Retina (tissue), 1 donor: ENCODE results near the gene SLC25A29.
"Not testable (repeated sequence)": the region's sequence is repeated elsewhere in the genome, so short reads cannot be mapped to it uniquely, and the experiment has no call there.

Experiments
- DNase-seq: peaks from one replicate; pipeline ENCODE4 v3.0.0-alpha.2; 2016

SLC25A29 gene

GRCh38 chr14:100309028-100309737 lies 2.9 kb upstream of the SLC25A29 start:
- DNase-seq, result no peak

GRCh38 chr14:100308427-100308792 lies 2.2 kb upstream of the SLC25A29 start:
- DNase-seq, result not testable (repeated sequence)

DNA sequence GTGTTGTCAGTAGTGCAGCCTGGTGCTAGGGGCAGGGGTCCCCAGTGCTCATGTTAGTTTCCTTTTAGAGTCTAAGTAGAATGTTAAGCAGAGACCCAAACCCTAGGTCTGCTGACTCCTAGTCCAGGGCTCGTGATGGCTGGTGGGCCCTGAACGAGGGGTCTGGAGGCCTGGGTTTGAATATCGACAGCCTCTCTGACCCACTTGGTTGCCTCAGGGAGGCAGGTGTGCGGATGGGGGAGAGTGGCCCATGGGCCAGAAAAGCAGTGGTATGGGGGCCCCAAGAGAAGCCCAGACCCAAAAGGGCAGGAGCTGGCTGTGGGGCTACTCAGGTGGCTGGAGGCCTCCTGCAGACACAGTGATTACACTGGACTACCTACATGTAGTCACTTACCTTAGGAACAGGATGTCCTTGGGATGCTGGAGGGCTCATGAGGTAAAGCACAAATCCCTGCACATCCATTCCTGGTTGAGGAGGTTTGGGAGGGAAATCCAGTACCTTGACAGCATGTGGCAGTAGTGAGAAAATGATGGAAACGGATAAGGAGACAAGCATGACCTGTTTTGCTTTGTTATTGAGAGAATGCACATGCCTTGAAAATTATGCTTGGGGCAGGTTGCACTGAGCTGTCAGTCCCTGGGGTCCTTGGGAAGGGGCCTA lies 1.7 kb upstream of the SLC25A29 start:
- no peak for DNase-seq

DNA sequence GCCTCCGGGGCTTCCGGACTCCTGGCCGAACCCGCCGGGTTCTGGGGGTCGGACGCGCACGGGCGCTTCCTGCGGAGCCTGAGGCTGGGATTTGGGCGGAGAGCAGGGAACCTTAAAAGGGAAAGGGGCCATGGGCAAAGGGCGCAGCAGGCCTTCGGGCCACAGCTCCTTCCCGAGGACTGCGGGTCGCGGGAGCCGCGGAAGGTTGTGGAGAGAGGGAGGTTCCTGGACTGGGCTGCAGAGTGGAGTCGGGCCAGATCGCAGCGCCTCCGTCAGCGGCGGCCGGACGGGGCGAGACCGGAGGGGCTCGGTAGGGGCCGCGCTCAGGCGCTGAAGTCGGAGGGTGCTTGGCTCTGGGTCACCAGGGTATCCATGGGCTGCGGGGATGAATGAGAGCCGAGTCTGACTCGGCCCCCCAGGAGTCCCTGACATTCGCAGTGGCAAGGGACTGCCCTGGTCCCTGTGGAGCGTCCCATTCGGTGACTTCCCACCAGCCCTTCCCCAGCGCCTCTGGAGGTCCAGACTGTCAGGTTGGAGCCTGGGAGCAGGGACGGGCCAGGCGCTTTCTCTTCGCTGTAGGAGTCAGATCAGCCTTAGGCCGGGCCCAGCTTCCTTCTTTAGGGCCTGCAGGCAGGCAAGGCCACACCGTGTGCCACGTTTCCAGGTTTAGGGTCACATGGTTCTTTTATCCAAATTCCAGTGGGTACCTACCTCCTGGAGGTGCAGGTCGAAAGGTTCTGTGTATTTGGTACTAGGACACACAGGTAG lies 938 bp upstream of the SLC25A29 start:
- DNase-seq, result peak; percentile 91

DNA sequence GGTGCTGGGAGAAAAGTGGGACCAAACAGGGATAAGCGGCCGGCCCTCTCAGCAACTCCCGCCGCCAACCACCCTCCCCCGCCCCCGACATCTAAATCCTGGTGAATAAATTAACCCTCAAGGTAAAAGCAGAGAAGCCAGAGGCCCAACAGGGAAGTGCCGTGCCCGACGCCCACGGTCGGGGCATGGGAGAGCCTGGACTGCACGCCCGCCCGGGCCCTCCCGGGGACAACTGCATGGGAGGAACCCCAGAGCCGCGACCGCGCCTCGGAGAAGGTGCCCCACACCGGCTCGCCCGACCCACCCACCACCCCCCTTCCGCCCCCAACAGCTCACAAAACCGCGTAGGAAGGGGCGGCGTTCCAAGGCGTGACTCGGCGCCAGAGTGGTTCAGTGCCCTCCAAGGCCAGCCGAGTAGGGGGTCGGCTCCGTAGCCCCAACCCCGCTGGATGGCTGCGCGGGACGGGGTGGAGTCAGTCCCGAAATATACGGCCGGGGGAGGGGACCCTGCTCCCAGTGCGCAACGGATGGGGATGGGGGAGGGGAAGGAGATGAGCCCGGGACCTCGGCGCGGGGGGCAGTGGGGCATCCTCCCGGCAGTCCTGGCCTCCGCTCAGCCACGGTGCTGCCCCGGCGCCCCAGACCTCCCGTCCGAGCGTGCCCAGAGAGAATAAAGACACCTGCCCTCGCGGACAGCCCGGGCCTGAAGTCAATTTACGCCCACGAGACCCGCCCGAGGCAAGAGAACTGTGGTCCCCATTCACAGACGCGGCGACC lies 732 bp downstream of the SLC25A29 start:
- peak; percentile 55 for DNase-seq

DNA sequence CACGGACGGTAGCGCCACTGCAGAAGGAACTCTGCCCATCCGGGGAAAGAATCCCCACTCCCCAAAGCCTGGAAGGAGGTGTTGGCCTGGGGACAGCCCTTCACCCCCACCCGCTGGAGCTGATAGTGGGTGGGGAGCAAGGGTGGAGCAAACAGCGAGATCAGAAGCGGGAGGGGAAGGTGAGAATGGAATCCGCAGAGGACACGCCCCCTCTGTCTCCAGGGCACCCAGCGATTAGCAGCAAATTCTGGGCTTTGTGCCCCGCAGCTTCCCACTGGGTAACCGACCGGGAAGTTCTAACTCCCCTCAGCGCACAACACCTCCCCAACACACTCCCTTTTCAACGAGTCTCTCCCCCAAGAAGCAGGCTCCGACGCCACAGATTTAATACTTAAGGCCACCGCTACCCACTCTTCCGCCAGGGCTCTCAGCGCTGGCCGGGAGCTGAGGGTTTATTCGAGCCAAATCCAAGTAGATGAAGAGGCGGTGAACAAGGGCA lies 1.4 kb downstream of the SLC25A29 start:
- peak; percentile 56 for DNase-seq

- no peak for DNase-seq
These were observed 2.3 kb downstream of the SLC25A29 start for GRCh38 chr14:100303925-100304324.

- no peak for DNase-seq
These were observed 3.1 kb downstream of the SLC25A29 start for GRCh38 chr14:100303179-100303578.

DNA sequence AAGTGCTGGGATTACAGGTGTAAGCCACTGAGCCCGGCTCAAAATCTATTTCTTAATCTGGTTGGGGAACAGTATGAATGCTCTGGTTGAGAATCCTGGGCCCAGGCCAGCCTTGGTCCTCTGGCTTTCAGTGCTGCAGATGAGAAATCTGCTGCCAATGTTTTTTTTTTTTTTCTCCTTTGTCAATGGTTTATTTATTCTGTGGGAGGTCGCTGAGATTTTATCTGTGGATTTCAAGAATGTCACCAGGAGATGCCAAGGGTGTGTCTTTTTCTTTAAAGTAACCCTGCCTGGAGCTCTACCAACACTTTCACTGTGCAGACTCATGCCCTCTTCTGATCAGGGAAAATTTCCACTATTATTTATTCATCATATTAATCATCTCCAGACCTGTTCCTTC lies 3.6 kb downstream of the SLC25A29 start:
- DNase-seq, result no peak

GRCh38 chr14:100299238-100299560 lies 7.0 kb downstream of the SLC25A29 start:
- no peak for DNase-seq

- no peak for DNase-seq
These were observed 7.5 kb downstream of the SLC25A29 start for GRCh38 chr14:100298551-100299237.

DNA sequence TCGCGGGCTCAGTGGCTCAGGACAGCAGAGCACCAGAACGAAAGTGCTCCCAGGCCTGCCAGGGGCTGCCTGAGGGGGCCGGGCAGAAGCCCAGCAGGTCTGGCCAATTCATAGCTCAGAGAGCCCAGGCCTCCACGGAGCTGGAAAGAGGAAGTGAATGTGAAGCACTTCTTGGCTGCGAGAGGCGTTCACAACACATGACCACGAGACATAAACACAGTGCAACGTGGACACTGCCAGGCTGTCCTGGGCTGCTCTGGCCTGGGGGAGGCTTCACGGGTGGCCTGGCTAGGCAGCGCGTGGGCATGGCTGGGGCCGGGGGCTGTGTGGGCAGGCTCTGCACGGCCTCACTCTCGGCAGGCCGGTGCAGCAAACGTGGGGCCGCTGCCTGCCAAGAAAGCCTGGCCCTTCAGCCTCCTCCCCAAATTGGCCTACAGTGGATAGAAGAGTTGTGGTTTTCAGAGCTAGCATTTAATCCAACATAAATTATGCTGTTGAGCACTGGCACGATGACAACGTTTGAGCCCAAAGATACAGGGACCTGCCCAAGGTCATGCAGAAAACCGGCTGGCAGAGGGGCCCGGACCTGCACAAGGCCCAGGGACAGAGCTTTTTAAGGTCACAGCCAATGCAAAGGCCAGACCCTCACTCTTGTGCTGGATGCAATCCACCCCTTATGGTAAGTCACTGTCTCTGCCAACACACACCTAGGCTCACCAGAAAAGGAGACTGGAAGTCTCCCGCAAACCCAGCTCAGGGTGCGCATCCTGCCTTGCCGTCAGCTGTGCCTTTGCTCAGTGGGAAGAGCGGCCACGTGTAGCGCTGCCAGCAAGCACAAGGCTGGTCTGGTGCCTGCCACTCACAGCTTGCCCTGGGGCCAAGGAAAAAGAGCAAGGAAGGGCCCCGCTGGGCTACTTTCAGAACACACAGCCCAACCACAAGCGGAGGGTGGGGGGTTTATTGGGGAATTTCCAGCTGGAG lies 8.6 kb downstream of the SLC25A29 start:
- DNase-seq, result no peak

DNA sequence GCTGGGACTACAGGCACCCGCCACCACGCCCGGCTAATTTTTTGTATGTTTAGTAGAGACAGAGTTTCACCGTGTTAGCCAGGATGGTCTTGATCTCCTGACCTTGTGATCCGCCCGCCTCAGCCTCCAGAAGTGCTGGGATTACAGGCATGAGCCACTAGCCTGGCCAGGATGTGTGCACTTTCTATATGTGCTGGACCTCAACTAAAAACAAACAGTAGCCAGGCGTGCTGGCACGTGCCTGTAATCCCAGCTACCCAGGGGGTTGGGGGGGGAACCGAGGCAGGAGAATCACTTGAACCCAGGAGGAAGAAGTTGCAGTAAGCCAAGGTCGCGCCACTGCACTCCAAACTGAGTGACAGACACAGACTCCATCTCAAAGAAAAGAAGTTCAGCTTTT lies 9.5 kb downstream of the SLC25A29 start:
- DNase-seq, result not testable (repeated sequence)

DNA sequence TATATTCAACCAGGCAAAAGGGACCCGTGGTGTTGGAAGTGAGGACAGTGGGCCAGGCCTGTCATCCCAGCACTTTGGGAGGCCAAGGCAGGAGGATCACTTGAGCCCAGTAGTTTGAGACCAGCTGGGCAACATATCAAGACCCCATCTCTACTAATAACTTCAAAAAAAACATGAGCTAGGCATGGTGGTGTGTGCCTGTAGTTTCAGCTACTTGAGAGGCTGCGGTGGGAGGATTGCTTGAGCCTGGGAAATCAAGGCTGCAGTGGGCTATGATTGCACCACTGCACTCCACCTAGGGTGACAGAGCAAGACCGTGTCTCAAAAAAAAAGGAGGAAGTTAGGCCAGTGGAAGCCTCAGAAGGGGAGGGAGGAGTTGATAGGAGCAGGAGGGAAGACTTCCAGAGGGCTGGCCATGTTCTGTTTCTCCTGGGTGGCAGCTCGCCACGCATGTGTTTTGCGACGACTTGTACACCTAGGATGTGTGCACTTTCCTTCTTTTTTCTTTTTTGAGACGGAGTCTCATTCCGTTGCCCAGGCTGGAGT lies 10.1 kb downstream of the SLC25A29 start:
- DNase-seq, result no peak

DNA sequence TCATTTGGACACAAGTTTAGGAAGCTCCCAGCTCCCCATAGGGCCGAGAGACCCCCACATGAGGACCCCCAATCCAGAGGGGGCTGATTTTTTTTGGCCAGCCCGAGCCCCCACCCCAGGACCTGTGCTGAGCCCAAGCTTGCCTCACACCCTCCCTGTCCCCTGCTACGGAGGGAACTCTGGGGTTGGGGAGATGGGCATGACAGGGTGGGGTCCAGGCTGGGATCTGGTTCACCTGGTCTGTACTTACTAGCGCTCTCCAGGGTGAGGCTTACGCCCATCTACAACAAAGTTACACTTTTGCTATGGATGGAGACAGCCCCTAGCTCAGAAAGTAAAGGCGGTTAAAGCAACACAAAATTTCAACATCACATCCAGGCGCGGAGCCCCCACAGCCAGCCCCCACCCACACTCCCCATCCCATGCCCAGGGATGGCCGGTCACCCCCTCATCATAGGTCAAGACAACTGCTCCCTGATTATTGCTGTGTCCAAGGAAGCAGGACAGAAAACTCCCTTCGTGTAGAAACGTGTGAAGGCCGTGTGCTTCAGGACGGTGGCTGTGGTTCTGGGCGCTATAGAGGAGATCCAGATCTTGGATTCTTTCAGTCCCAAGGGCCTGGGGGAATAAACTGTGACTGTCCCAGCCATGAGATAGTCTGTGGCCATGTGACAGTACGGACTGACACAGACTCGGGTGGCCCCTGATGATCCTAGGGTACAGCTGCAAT lies 10.7 kb downstream of the SLC25A29 start:
- DNase-seq, result no peak

- no peak for DNase-seq
These were observed 11.3 kb downstream of the SLC25A29 start for GRCh38 chr14:100294963-100295330.

DNA sequence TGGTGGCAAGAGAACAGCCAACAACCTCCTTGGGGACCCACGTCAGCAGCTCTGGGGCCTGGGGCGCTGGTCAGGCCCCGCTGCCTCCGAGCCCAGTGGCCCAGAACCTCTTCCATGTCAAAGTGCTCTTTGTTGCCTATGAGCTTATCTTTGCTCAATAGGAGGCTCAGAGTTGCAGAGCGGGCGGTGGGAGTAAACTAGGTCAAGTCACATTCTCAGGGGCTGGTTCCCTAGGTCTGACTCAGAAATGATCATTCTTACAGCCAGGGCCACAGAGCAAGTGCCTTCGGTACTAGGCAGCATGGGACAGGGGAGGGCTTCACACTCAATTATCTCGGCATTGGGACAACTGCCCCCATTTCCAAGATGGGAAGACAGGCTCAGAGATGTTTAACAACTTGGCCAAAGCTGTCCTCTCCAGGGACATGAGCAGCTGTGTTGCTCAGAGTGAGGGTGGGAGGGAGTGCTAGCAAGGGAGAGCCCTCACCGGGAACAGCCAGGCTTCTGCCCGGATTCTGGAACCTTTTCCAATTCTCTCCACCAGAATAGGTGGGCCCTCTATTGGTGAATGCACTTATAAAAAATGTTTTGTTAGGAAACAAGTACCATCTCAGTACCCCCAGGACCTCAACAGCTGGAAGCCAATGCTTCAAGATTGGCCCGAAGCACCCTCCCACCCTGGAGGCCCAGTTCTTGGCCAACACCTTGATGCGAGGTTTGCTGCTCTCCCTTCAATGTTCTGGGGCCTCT lies 11.9 kb downstream of the SLC25A29 start:
- DNase-seq, result peak; percentile 64

- no peak for DNase-seq
These were observed 12.6 kb downstream of the SLC25A29 start for GRCh38 chr14:100293497-100294212.
